Right lobe of liver (tissue), 4 donors: ENCODE data around the gene ERC1.

Experiments
- CTCF ChIP-seq, 4 donors: fragments of 200-600 bp in 3 of 4; fragments of 450-650 bp in 1 of 4; IDR thresholded peaks; one replicate each; pipeline versions ENCODE4 v1.5.1 to v1.8.0; 2016 to 2022; ENCODE audit warnings: antibody characterized with exemption in 4 of 4, mild to moderate bottlenecking in 2 of 4
- POLR2A ChIP-seq: fragments of 450-650 bp; IDR thresholded peaks from one replicate; pipeline ENCODE4 v1.6.1; 2017; ENCODE audit warnings: antibody characterized with exemption, mild to moderate bottlenecking
- donor health status: DM: no; HTN: no; CAD: no.
- donor health status: DM: no; HTN: no; CAD: no.
- donor health status: DM: no; HTN: yes; CAD: no.

- TF ChIP-seq CTCF (IDR thresholded peaks at IDR 0.05) (no peak), POLR2A (no peak)
Measured at GRCh38 chr12:1054117-1054870, 63.3 kb downstream of the ERC1 start.
